Neural progenitor cell (in vitro differentiated cells): ENCODE results near the gene ZAP70. TPM values are rescaled to one million over a fixed set of nuclear protein-coding genes. Genes with fewer than 3 reads are reported as not detected.

Source experiments
- DNase-seq: peaks from one replicate; pipeline ENCODE4 v3.0.0-alpha.2; 2016; ENCODE audit warnings: low spot score
- H2AFZ ChIP-seq: fragments of 200-600 bp; sonication (generic); replicated peaks from 2 replicates; pipeline ENCODE4 v1.6.1; 2016; ENCODE audit warnings: antibody characterized with exemption
- H3F3A ChIP-seq: fragments of 200-600 bp; sonication (generic); 2 replicates; pipeline ENCODE4 v1.6.1; 2016; ENCODE audit warnings: antibody characterized with exemption, low read depth
- H3K27ac ChIP-seq: fragments of 200-600 bp; sonication (generic); 2 replicates; pipeline ENCODE4 v1.5.1; 2016; ENCODE audit warnings: mild to moderate bottlenecking
- H3K27me3 ChIP-seq: fragments of 200-600 bp; sonication (generic); 2 replicates; pipeline ENCODE4 v1.6.1; 2016; ENCODE audit warnings: mild to moderate bottlenecking, moderate library complexity
- H3K36me3 ChIP-seq: fragments of 200-600 bp; sonication (generic); 2 replicates; pipeline ENCODE4 v1.5.1; 2016
- H3K4me1 ChIP-seq: fragments of 200-600 bp; sonication (generic); 2 replicates; pipeline ENCODE4 v1.6.1; 2016; ENCODE audit warnings: mixed run types
- H3K4me2 ChIP-seq: fragments of 200-600 bp; sonication (generic); 2 replicates; pipeline ENCODE4 v1.6.1; 2016
- H3K4me3 ChIP-seq: fragments of 200-600 bp; sonication (generic); 2 replicates; pipeline ENCODE4 v1.5.1; 2016
- H3K79me2 ChIP-seq: fragments of 200-600 bp; sonication (generic); 2 replicates; pipeline ENCODE4 v1.6.1; 2016; ENCODE audit warnings: low read depth
- H3K9ac ChIP-seq: fragments of 200-600 bp; sonication (generic); 2 replicates; pipeline ENCODE4 v1.6.1; 2016
- H3K9me3 ChIP-seq: fragments of 200-600 bp; sonication (generic); 2 replicates; pipeline ENCODE4 v1.5.1; 2016; ENCODE audit warnings: low read depth
- H4K20me1 ChIP-seq: fragments of 200-600 bp; sonication (generic); 2 replicates; pipeline ENCODE4 v1.6.1; 2016; ENCODE audit warnings: low read depth
- H3K27ac Mint-ChIP-seq: 3 replicates; pipeline ENCODE4 v1.8.0; 2021; ENCODE audit warnings: mixed read lengths
- H3K27me3 Mint-ChIP-seq: 2 replicates; pipeline ENCODE4 v1.8.0; 2022; ENCODE audit warnings: low read depth, mild to moderate bottlenecking, inconsistent platforms, moderate library complexity, mixed read lengths; ENCODE audit not compliant: insufficient read depth
- H3K36me3 Mint-ChIP-seq: 3 replicates; pipeline ENCODE4 v1.8.0; 2021; ENCODE audit warnings: mixed read lengths
- H3K4me1 Mint-ChIP-seq: 3 replicates; pipeline ENCODE4 v1.8.0; 2021; ENCODE audit warnings: mixed read lengths
- H3K4me3 Mint-ChIP-seq: 3 replicates; pipeline ENCODE4 v1.8.0; 2021; ENCODE audit warnings: mild to moderate bottlenecking, moderate library complexity, mixed read lengths
- H3K9me3 Mint-ChIP-seq: 3 replicates; pipeline ENCODE4 v1.8.0; 2020; ENCODE audit warnings: mixed read lengths
- EZH2 ChIP-seq: fragments of 200-600 bp; sonication (generic); IDR thresholded peaks from 2 replicates; pipeline ENCODE4 v1.6.1; 2017; ENCODE audit warnings: antibody characterized with exemption, mild to moderate bottlenecking, moderate library complexity
- EZH2phosphoT487 ChIP-seq: fragments of 200-600 bp; sonication (generic); IDR thresholded peaks from 2 replicates; pipeline ENCODE4 v1.6.1; 2017; ENCODE audit warnings: antibody characterized with exemption
- total RNA-seq: library from RNA; depleted of rRNA; stranded (reverse); fragments of >200 nt; gene quantifications from 2 replicates; pipeline ENCODE4 v1.2.3, GENCODE V29; 2015; ENCODE audit warnings: low replicate concordance
- TF ChIP-seq, protein P1 (sequence below): fragments of 200-600 bp; sonication (generic); IDR thresholded peaks from 2 replicates; pipeline ENCODE4 v1.5.1; 2017; ENCODE audit warnings: antibody characterized with exemption, mild to moderate bottlenecking

Gene ZAP70
- total RNA-seq, 1 donor from 2014 or later = not detected

DNA sequence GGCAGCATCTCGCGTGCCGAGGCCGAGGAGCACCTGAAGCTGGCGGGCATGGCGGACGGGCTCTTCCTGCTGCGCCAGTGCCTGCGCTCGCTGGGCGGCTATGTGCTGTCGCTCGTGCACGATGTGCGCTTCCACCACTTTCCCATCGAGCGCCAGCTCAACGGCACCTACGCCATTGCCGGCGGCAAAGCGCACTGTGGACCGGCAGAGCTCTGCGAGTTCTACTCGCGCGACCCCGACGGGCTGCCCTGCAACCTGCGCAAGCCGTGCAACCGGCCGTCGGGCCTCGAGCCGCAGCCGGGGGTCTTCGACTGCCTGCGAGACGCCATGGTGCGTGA lies 10.7 kb downstream of the ZAP70 start:
- Histone ChIP-seq H3F3A (no peaks in the 10 kb centered on the region), H3K4me2 (no peak overlapping the region), H3K36me3 (no peaks in the 10 kb centered on the region), H3K4me3 (no peak overlapping the region), H3K4me1 (no peaks in the 10 kb centered on the region), H3K9ac (no peak overlapping the region), H3K27me3 (no peaks in the 10 kb centered on the region), H3K9me3 (no peaks in the 10 kb centered on the region), H2AFZ (no peak overlapping the region), H3K79me2 (no peaks in the 10 kb centered on the region), H4K20me1 (no peaks in the 10 kb centered on the region), H3K27ac (no peak overlapping the region)
- no peak for DNase-seq
- Mint-ChIP-seq H3K9me3 (peaks cover 5% of the 10 kb centered on the region), H3K36me3 (no peaks in the 10 kb centered on the region), H3K27ac (no peak overlapping the region), H3K4me3 (no peak overlapping the region), H3K27me3 (no peaks in the 10 kb centered on the region), H3K4me1 (no peaks in the 10 kb centered on the region)
- TF ChIP-seq EZH2phosphoT487 (no peak), EZH2 (no peak)
- TF ChIP-seq, protein P1, sequence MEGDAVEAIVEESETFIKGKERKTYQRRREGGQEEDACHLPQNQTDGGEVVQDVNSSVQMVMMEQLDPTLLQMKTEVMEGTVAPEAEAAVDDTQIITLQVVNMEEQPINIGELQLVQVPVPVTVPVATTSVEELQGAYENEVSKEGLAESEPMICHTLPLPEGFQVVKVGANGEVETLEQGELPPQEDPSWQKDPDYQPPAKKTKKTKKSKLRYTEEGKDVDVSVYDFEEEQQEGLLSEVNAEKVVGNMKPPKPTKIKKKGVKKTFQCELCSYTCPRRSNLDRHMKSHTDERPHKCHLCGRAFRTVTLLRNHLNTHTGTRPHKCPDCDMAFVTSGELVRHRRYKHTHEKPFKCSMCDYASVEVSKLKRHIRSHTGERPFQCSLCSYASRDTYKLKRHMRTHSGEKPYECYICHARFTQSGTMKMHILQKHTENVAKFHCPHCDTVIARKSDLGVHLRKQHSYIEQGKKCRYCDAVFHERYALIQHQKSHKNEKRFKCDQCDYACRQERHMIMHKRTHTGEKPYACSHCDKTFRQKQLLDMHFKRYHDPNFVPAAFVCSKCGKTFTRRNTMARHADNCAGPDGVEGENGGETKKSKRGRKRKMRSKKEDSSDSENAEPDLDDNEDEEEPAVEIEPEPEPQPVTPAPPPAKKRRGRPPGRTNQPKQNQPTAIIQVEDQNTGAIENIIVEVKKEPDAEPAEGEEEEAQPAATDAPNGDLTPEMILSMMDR = no peak

DNA sequence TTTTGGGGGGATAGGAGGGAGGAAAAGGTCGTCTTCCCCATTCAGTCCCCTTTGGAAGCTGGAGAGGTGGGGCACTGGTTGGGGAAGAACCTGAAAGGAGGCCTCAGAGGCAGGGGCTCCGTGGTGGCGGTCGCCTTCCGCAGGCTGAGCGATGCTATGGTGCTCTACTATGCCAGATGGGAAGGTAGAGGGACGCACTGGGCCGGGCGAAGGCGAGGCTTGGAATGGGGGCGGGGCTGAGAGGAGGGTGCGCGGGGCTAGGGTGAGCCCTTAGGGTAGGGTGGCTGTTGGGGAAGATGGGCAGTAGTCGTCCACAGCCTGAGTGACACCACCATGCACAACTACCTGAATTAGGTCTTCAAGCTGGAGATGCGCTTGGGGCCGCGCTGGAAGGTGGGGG lies 11.1 kb downstream of the ZAP70 start:
- H3K4me1 Mint-ChIP-seq = no peaks in the 10 kb centered on the region
- no peaks in the 10 kb centered on the region for H3K9me3 ChIP-seq
- no peak overlapping the region for H3K4me3 Mint-ChIP-seq
- H3K9ac ChIP-seq = no peak overlapping the region
- TF ChIP-seq, protein P1 = no peak
- TF ChIP-seq EZH2phosphoT487 = no peak
- TF ChIP-seq EZH2 = no peak
- no peaks in the 10 kb centered on the region for H3K36me3 Mint-ChIP-seq
- no peaks in the 10 kb centered on the region for H3K4me1 ChIP-seq
- no peak overlapping the region for H3K27ac Mint-ChIP-seq
- no peaks in the 10 kb centered on the region for H3K79me2 ChIP-seq
- no peak overlapping the region for H3K4me3 ChIP-seq
- no peaks in the 10 kb centered on the region for H3K27me3 Mint-ChIP-seq
- no peaks in the 10 kb centered on the region for H3F3A ChIP-seq
- no peaks in the 10 kb centered on the region for H4K20me1 ChIP-seq
- H3K27me3 ChIP-seq = no peaks in the 10 kb centered on the region
- no peak for DNase-seq
- peaks cover 5% of the 10 kb centered on the region for H3K9me3 Mint-ChIP-seq
- H3K27ac ChIP-seq = no peak overlapping the region
- no peak overlapping the region for H3K4me2 ChIP-seq
- no peak overlapping the region for H2AFZ ChIP-seq
- no peaks in the 10 kb centered on the region for H3K36me3 ChIP-seq

DNA sequence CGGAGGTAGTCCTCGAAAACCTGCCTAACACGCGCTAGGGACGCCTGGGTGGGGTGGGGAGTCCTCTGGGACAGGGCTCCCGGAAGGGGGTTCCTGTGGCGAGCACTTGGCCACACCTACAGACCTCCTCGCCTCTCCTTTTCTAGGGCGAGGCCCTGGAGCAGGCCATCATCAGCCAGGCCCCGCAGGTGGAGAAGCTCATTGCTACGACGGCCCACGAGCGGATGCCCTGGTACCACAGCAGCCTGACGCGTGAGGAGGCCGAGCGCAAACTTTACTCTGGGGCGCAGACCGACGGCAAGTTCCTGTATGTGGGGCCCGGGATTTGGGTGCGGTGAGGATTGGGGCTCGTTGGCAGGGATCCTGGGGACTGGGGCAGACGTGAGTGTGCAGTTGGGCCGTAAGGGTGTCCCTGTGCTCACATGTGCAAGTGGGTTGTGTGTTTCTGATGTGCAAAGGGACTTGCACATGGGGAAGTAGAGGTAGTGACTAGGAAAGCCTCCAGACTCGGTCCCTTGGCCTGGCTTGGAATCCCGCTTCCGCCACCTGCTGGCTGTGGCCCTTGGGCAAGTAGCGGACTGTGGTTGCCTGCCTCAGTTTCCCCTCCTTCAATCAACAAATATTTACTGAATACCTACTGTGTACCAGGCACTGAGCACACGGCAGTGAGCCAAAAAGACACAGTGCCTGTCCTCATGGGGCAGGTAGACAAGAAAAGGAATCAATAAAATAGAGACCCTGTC lies 11.7 kb downstream of the ZAP70 start:
- Mint-ChIP-seq H3K27me3 (no peaks in the 10 kb centered on the region), H3K36me3 (no peaks in the 10 kb centered on the region), H3K4me3 (no peak overlapping the region), H3K4me1 (no peaks in the 10 kb centered on the region), H3K27ac (no peak overlapping the region), H3K9me3 (peaks cover 5% of the 10 kb centered on the region)
- H3K27ac ChIP-seq = no peak overlapping the region
- no peaks in the 10 kb centered on the region for H4K20me1 ChIP-seq
- no peak overlapping the region for H3K4me2 ChIP-seq
- no peak overlapping the region for H3K9ac ChIP-seq
- H3K79me2 ChIP-seq = no peaks in the 10 kb centered on the region
- no peaks in the 10 kb centered on the region for H3K9me3 ChIP-seq
- no peaks in the 10 kb centered on the region for H3K4me1 ChIP-seq
- DNase-seq = no peak
- H3K4me3 ChIP-seq = no peak overlapping the region
- H2AFZ ChIP-seq = no peak overlapping the region
- no peaks in the 10 kb centered on the region for H3K27me3 ChIP-seq
- H3K36me3 ChIP-seq = no peaks in the 10 kb centered on the region
- H3F3A ChIP-seq = no peaks in the 10 kb centered on the region
- no peak for TF ChIP-seq EZH2
- no peak for TF ChIP-seq EZH2phosphoT487
- TF ChIP-seq, protein P1 = no peak
